ENCODE results near the gene S100A8. TPM values are rescaled to one million over a fixed set of nuclear protein-coding genes. Genes with fewer than 3 reads are reported as not detected.

The S100A8 gene
- total RNA-seq, result not detected
- 10 to 100 TPM in 2 of 3 donors, 1 to 10 TPM in 1; 1.0 to 12.4 (median 11.6) TPM for polyA plus RNA-seq
- 0 reads per million in 6 experiments for total RNA-seq

DNA sequence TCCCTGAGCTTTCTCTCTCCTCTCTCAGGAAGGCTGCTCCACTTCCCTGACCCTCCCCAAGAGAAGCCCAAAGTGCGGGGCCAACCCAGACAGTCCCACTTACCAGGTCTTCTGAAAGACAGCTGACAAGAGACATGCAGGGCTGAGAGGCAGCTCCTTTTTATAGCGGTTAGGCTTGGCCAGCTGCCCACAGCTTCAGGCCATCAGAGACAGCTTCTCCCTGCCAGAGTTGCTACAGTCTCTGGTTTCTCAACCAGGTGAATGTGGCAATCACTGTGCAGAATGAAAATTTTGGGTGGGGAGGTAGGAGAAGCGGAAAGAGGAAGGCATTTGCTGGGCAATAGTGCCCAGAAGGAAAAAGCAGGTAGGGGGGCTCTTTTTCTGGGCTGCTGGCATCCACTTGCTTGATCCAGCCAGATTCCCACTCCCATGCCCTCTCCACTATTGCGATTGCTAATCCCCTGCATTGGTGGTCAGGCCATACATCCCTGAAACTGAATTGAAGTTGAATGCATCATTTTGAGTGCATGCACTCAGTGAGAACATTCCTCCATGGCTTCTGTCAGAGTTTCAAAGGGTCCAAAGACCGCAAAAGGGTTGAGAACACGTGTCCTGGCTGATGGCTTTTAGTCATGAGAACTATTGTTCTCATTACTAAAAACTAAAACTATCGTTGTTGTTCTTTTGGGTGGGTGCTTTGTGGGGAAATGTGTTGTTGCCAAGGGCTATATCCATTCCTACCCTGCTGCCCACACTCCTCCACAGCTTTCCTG is at the start of gene S100A8:
Gene S100A8 (minus strand): TSS at position 136 of the 773 bp plus-strand sequence. CDS start 538 bp downstream, outside the sequence.
- peak within 1 kb of the TSS in 1 of 10 donors; percentile 34 for H3K4me3 Mint-ChIP-seq
- H3K27ac Mint-ChIP-seq, result no peak within 1 kb of the TSS
- no peaks in the 10 kb centered on the region for H3K9me3 Mint-ChIP-seq
- POLR2A ChIA-PET, result no interaction called here
- peaks cover 0 to 5% (median 2%) of the 10 kb centered on the region in 4 donors for H3K4me1 Mint-ChIP-seq
- H3K36me3 Mint-ChIP-seq, result no peaks in the 10 kb centered on the region
- ATAC-seq, result no peak
- DNase-seq, result no peak
- H3K27me3 Mint-ChIP-seq, result peaks cover 9 to 47% (median 25%) of the 10 kb centered on the region in 5 donors

- Mint-ChIP-seq H3K27ac (no peak overlapping the region), H3K27me3 (peaks cover 11 to 51% (median 26%) of the 10 kb centered on the region in 5 donors), H3K36me3 (no peaks in the 10 kb centered on the region), H3K4me1 (no peaks in the 10 kb centered on the region), H3K9me3 (peaks cover 0 to 3% (median 0%) of the 10 kb centered on the region in 9 donors), H3K4me3 (no peak overlapping the region)
- POLR2A ChIA-PET, result no interaction called here
- ATAC-seq, result no peak
- DNase-seq, result no peak
These were observed 48.4 kb upstream of the S100A8 start for GRCh38 chr1:153439273-153439672.

DNA sequence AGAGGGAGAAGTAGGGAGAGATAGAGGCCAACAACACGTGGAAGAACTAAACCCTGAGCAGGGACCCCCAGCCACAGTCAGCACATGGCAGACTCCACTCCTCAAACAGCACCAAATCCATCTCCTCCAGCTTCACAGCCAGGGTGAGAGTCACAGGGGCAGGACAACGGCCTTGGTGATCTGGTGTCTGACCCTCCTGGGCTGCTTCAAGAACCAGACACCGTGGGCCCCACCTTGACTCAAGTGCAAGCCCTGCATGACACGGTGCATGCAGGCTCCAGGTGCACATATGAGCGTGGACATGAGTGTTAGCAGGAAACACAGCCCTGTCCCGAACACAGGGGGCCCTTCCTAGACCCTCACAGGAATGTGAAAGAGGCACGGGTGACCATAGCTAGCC is 47.7 kb upstream of the S100A8 start:
- Mint-ChIP-seq H3K27me3 (peaks cover 11 to 45% (median 20%) of the 10 kb centered on the region in 5 donors), H3K27ac (no peak overlapping the region), H3K36me3 (no peaks in the 10 kb centered on the region), H3K9me3 (peaks cover 0 to 3% (median 0%) of the 10 kb centered on the region in 9 donors), H3K4me3 (no peak overlapping the region), H3K4me1 (no peaks in the 10 kb centered on the region)
- POLR2A ChIA-PET, result no interaction called here
- DNase-seq (no peak), ATAC-seq (no peak)

DNA sequence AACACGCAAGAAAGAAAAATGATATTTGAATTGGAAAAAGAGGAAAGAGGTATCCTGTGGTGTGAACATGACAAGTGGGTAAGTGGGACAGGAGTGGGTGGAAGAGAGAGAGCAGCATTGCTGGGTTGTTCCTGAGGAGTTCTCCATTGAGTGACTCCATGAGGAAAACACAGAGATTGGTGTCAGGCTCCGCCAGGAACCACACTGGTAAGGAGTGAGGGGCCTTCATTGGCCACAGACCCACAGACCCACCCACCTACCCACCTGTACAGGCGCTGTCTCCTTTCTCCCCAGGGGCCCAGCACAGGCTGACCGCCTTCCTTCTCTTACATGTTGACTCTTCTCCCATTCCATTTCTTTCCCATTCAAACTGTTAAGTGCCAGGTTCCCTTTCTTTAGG is 46.4 kb upstream of the S100A8 start:
- H3K36me3 Mint-ChIP-seq, result no peaks in the 10 kb centered on the region
- H3K9me3 Mint-ChIP-seq, result peaks cover 0 to 3% (median 0%) of the 10 kb centered on the region in 9 donors
- H3K4me1 Mint-ChIP-seq, result no peaks in the 10 kb centered on the region
- POLR2A ChIA-PET, result no interaction called here
- ATAC-seq (no peak), DNase-seq (no peak)
- no peak overlapping the region for H3K27ac Mint-ChIP-seq
- peaks cover 9 to 37% (median 19%) of the 10 kb centered on the region in 5 donors for H3K27me3 Mint-ChIP-seq
- no peak overlapping the region for H3K4me3 Mint-ChIP-seq

DNA sequence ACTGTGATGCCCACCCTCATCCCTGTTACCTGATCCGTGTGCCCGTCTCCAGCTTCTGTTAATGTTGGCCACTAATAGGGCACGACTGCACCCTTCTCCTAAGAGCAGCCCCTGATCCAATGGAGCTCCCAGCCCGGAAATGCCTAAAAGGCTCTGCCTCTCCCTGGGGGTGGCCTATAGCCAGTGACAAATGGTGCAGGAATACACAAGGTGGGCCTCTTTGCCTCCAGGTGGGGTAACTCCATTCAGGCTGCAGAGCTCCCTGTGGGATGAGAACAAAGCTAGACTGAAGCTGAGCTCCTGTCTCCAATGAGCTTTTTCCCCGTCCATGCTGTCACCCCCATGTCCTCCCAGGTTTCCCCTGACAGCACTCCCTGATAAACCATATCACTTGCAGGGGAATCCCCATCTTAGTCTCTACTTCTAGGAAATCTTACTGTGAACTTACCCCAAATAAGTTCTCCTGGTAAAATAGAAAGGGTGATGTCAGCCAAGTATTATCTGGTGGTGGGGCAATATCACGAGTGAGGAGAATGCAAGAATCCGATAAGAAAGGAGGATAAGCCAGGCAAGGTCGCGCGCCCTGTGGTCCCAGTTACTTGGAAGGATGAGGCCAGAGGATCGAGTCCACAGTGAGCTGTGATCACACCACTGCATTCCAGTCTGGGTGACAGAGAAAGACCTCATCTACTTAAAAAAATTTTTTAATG is 44.0 kb upstream of the S100A8 start:
- no peak overlapping the region for H3K4me3 Mint-ChIP-seq
- no peaks in the 10 kb centered on the region for H3K9me3 Mint-ChIP-seq
- DNase-seq (no peak), ATAC-seq (no peak)
- no peaks in the 10 kb centered on the region for H3K4me1 Mint-ChIP-seq
- no peaks in the 10 kb centered on the region for H3K36me3 Mint-ChIP-seq
- no peak overlapping the region for H3K27ac Mint-ChIP-seq
- H3K27me3 Mint-ChIP-seq, result peaks cover 7 to 37% (median 15%) of the 10 kb centered on the region in 5 donors
- POLR2A ChIA-PET, result no interaction called here

- H3K4me3 Mint-ChIP-seq, result no peak overlapping the region
- POLR2A ChIA-PET, result no interaction called here
- H3K36me3 Mint-ChIP-seq, result no peaks in the 10 kb centered on the region
- no peak overlapping the region for H3K27ac Mint-ChIP-seq
- no peaks in the 10 kb centered on the region for H3K9me3 Mint-ChIP-seq
- DNase-seq (no peak), ATAC-seq (no peak)
- H3K4me1 Mint-ChIP-seq, result no peaks in the 10 kb centered on the region
- peaks cover 7 to 45% (median 16%) of the 10 kb centered on the region in 5 donors for H3K27me3 Mint-ChIP-seq
These were observed 42.2 kb upstream of the S100A8 start for GRCh38 chr1:153432874-153433681.

DNA sequence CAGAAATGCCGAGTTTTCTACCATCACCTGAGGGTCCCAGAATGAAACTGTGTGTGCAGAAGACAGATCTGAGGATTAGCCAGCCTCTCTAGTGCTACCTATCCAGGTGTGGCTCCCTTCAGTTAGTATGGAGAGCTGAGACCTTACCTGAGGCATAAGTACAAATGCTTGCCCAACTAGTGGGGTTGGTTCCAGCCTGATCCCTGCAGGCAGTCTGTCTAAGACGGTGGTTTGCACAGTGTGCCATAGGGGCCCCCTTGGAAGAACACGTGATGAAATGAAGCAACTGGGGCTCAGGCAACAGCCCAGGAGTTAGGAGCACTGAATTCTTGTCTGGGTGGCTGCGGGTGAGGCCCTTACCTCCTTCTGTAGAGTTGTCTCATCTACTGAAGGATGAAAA is 41.1 kb upstream of the S100A8 start:
- ATAC-seq (no peak), DNase-seq (no peak)
- Mint-ChIP-seq H3K27me3 (peaks cover 11 to 46% (median 14%) of the 10 kb centered on the region in 5 donors), H3K4me1 (no peaks in the 10 kb centered on the region), H3K36me3 (no peaks in the 10 kb centered on the region), H3K27ac (no peak overlapping the region), H3K4me3 (no peak overlapping the region), H3K9me3 (no peaks in the 10 kb centered on the region)
- POLR2A ChIA-PET, result no interaction called here

DNA sequence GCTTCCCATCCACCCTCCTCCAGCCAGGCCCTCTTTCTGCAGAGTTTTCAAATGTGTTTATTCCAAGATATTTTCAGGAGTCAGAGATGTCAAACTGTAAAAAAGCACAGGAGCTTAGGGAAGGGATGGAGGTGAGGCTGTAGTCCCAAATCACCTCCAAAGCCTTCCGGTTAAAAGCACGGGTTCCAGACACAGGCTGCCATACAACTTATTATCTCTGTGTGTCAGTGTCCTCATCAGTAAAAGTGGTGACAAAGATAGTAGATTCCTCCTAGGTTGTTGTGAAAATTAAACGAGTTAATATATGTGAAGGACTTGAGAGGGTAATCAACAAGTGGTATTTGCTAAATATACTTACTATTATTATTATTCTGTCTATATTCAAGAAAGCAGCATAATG is 40.6 kb upstream of the S100A8 start:
- H3K4me3 Mint-ChIP-seq, result no peak overlapping the region
- no peak overlapping the region for H3K27ac Mint-ChIP-seq
- POLR2A ChIA-PET, result no interaction called here
- H3K4me1 Mint-ChIP-seq, result no peaks in the 10 kb centered on the region
- no peaks in the 10 kb centered on the region for H3K36me3 Mint-ChIP-seq
- ATAC-seq (no peak), DNase-seq (no peak)
- H3K9me3 Mint-ChIP-seq, result no peaks in the 10 kb centered on the region
- peaks cover 12 to 46% (median 15%) of the 10 kb centered on the region in 5 donors for H3K27me3 Mint-ChIP-seq

GRCh38 chr1:153431002-153431401 is 40.1 kb upstream of the S100A8 start:
- DNase-seq, result no peak
- H3K4me1 Mint-ChIP-seq, result no peaks in the 10 kb centered on the region
- POLR2A ChIA-PET, result no interaction called here

DNA sequence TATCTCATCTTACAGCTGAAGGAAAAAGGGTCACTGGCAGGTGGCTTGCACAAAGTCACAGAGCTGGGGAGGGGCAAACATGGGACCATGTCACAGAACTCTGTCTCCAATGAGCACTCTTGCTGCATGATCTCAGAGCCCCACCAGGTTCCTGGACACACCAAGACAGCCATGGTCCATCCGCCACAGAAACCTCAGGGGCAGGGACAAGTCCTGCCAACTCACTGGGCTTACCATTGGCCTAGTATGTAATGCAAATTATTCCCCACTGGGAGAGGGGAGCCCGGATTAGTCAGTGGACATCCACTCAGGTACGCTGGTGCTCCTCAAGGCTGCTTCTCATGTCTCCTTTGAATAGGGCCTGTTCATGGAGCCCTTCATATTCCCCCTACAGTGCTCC is 39.7 kb upstream of the S100A8 start:
- POLR2A ChIA-PET, result no interaction called here
- H3K27me3 Mint-ChIP-seq, result peaks cover 12 to 49% (median 17%) of the 10 kb centered on the region in 5 donors
- DNase-seq, result no peak
- H3K4me1 Mint-ChIP-seq, result no peaks in the 10 kb centered on the region
- ATAC-seq, result no peak
- H3K4me3 Mint-ChIP-seq, result no peak overlapping the region
- no peaks in the 10 kb centered on the region for H3K36me3 Mint-ChIP-seq
- H3K9me3 Mint-ChIP-seq, result no peaks in the 10 kb centered on the region
- no peak overlapping the region for H3K27ac Mint-ChIP-seq

More at GRCh38 chr1:153431002-153431401, 40.1 kb upstream of the S100A8 start:
- Mint-ChIP-seq H3K27me3 (peaks cover 12 to 46% (median 15%) of the 10 kb centered on the region in 5 donors), H3K27ac (no peak overlapping the region), H3K36me3 (no peaks in the 10 kb centered on the region), H3K9me3 (no peaks in the 10 kb centered on the region), H3K4me3 (no peak overlapping the region)
- ATAC-seq, result no peak

DNA sequence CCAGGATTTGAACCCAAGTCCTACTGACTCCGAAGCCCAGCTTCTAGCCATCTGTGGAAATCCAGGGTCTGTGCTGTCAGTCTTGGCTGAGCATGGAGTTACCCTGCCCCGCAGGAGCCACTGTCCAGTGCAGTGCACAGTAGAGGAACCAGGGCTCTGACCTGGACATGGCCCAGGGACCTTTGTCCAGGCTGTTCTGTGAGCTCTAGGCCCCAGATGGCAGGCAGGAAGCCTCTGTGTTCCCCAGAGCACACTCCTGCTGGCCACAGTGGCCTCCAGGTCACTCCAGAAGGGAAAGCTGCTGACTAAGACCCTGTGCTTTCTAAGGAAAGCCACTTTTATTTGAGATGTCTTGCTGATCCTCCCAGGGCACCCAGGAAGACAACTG is 39.3 kb upstream of the S100A8 start:
- ATAC-seq (no peak), DNase-seq (no peak)
- H3K27ac Mint-ChIP-seq, result no peak overlapping the region
- POLR2A ChIA-PET, result no interaction called here
- H3K36me3 Mint-ChIP-seq, result no peaks in the 10 kb centered on the region
- peaks cover 12 to 53% (median 17%) of the 10 kb centered on the region in 5 donors for H3K27me3 Mint-ChIP-seq
- H3K9me3 Mint-ChIP-seq, result no peaks in the 10 kb centered on the region
- H3K4me3 Mint-ChIP-seq, result no peak overlapping the region
- H3K4me1 Mint-ChIP-seq, result no peaks in the 10 kb centered on the region

DNA sequence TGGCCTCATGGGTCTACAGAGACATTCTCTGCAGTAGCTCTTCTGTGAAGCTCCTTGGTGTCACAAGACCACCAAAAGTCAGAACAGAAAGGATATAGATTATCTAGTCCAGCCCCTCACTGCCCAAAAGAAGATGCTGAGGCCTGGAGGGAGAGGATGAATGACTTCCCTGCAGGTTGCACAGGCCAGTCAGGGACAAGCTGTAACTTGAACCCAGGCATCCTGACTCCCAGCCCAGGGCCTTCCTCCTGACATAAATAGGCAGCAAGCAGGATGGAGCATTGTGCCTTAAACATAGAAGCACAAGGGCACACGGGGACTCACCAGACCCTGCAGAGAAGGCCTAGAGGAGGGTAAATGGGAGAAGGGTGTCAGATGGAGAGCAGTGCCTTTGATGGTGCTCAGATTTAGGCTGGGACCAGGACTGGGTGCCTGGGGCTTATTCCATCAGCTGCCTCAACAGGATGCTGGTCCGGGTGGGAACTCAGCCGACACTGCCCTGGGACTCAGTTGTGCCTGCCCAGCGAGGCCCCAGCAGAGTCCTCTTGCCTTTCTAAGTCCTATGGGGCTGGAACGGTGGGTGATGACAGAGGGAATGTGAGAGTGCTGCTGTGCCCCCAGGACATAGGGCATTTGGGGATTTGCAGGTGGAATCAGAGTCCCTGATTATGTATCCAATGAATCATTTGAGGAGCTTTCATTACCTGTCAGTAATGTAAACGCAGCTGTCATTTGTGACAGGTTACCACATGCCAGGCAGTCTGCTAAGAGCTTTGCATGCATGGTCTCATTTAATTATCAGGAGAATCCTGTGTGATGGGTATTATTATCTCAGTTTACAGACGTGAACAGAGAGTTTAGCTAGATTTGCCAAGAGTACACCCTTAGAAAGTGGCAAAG is 38.6 kb upstream of the S100A8 start:
- Mint-ChIP-seq H3K36me3 (no peaks in the 10 kb centered on the region), H3K4me3 (no peak overlapping the region), H3K27me3 (peaks cover 14 to 53% (median 23%) of the 10 kb centered on the region in 5 donors), H3K4me1 (no peaks in the 10 kb centered on the region), H3K9me3 (peaks cover 0 to 4% (median 0%) of the 10 kb centered on the region in 9 donors), H3K27ac (no peak overlapping the region)
- no peak for DNase-seq
- POLR2A ChIA-PET, result no interaction called here
- ATAC-seq, result no peak
